C4-2B (cell line): ENCODE data around the gene CNTN5.

Experiments used
- ZFX ChIP-seq: fragments of 450-650 bp; IDR thresholded peaks from 2 replicates; pipeline ENCODE4 v1.6.1; 2017
- TF ChIP-seq, protein P1 (sequence below): fragments of 450-650 bp; conservative IDR thresholded peaks from 2 replicates; pipeline ENCODE4 v1.5.1; 2017; ENCODE audit warnings: mild to moderate bottlenecking

DNA sequence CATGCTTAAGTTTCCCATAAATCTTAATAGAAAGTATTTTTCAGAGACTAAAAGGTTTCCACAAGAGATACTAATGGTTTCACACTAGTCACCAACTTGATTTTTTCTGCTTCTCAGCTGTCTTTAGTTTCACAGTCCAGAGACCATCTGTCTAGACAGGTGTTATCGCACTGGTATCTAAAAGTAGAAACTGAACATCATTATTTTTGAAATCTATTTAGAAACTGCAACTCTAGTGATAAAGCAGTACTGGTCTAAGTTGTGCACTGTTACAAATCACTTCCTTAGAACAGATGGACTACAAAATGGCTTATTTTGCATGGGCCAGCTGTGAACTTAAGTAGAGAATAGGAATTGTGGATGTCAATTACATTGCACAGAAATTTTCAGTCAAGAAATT, 78.0 kb downstream of the CNTN5 start:
- TF ChIP-seq, protein P1, sequence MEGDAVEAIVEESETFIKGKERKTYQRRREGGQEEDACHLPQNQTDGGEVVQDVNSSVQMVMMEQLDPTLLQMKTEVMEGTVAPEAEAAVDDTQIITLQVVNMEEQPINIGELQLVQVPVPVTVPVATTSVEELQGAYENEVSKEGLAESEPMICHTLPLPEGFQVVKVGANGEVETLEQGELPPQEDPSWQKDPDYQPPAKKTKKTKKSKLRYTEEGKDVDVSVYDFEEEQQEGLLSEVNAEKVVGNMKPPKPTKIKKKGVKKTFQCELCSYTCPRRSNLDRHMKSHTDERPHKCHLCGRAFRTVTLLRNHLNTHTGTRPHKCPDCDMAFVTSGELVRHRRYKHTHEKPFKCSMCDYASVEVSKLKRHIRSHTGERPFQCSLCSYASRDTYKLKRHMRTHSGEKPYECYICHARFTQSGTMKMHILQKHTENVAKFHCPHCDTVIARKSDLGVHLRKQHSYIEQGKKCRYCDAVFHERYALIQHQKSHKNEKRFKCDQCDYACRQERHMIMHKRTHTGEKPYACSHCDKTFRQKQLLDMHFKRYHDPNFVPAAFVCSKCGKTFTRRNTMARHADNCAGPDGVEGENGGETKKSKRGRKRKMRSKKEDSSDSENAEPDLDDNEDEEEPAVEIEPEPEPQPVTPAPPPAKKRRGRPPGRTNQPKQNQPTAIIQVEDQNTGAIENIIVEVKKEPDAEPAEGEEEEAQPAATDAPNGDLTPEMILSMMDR = no peak
- TF ChIP-seq ZFX = no peak
